ENCODE measurements around the gene SNX8.

Gene SNX8

GRCh38 chr7:2219136-2219535 lies 95.1 kb downstream of the SNX8 start:
- DNase-seq: no peak

- no peak for DNase-seq
Observed at GRCh38 chr7:2218444-2218785, 95.8 kb downstream of the SNX8 start.

GRCh38 chr7:2217716-2218443 lies 96.4 kb downstream of the SNX8 start:
- DNase-seq: no peak

- no peak for DNase-seq
Observed at GRCh38 chr7:2217206-2217605, 97.0 kb downstream of the SNX8 start.

GRCh38 chr7:2215851-2216250 lies 98.4 kb downstream of the SNX8 start:
- no peak for DNase-seq

GRCh38 chr7:2214636-2215035 lies 99.6 kb downstream of the SNX8 start:
- no peak for DNase-seq

- DNase-seq: no peak
Observed at GRCh38 chr7:2213551-2214215, 100.6 kb downstream of the SNX8 start.

GRCh38 chr7:2212906-2213305 lies 101.3 kb downstream of the SNX8 start:
- no peak for DNase-seq

GRCh38 chr7:2211926-2212325 lies 102.3 kb downstream of the SNX8 start:
- no peak for DNase-seq

- no peak for DNase-seq
Observed at GRCh38 chr7:2211259-2211880, 102.9 kb downstream of the SNX8 start.

GRCh38 chr7:2210551-2211258 lies 103.5 kb downstream of the SNX8 start:
- DNase-seq: no peak

GRCh38 chr7:2209961-2210323 lies 104.3 kb downstream of the SNX8 start:
- no peak for DNase-seq

- peak; percentile 44 for DNase-seq
Observed at GRCh38 chr7:2209146-2209960, 104.9 kb downstream of the SNX8 start.

- DNase-seq: no peak
Observed at GRCh38 chr7:2208712-2209111, 105.5 kb downstream of the SNX8 start.

- DNase-seq: peak; percentile 1
Observed at GRCh38 chr7:2205036-2205780, 109.0 kb downstream of the SNX8 start.

GRCh38 chr7:2204446-2204845 lies 109.8 kb downstream of the SNX8 start:
- peak; percentile 6 for DNase-seq

GRCh38 chr7:2203766-2204300 lies 110.4 kb downstream of the SNX8 start:
- no peak for DNase-seq

- DNase-seq: peak; percentile 11
Observed at GRCh38 chr7:2202901-2203765, 111.1 kb downstream of the SNX8 start.

GRCh38 chr7:2202361-2202761 lies 111.9 kb downstream of the SNX8 start:
- DNase-seq: peak; percentile 6

Data from activated CD8-positive, alpha-beta memory T cell treated with anti-CD3 and anti-CD28 coated beads, Interleukin-2, amount 50 U/mL, for 4 hours (primary cell).